ENCODE measurements around the gene PRSS8. TPM values are rescaled to one million over a fixed set of nuclear protein-coding genes. Genes with fewer than 3 reads are reported as not detected.

Gene PRSS8
- total RNA-seq, 1 donor from 2014 or later: 146 TPM

DNA sequence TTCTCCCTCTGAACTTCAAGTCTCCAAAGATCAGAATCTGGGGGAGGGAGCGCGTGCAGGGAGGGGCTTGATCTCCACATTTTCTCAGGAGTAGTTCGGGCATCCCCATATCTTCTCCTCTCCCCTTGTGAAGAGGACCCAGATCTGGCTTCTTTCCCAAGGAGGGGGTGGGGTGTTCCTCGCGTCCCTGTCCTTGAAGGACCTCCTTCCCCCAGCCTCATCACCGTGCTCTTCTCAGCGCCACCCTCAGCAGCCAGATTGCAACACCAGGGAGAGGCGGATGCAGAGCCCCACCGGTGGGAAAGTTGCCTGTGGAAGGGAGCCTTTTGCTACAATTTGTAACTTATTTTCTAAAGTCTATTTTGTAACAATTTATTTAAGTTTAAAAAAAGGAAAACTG, 52.4 kb downstream of the PRSS8 start:
- TF ChIP-seq, protein P1, sequence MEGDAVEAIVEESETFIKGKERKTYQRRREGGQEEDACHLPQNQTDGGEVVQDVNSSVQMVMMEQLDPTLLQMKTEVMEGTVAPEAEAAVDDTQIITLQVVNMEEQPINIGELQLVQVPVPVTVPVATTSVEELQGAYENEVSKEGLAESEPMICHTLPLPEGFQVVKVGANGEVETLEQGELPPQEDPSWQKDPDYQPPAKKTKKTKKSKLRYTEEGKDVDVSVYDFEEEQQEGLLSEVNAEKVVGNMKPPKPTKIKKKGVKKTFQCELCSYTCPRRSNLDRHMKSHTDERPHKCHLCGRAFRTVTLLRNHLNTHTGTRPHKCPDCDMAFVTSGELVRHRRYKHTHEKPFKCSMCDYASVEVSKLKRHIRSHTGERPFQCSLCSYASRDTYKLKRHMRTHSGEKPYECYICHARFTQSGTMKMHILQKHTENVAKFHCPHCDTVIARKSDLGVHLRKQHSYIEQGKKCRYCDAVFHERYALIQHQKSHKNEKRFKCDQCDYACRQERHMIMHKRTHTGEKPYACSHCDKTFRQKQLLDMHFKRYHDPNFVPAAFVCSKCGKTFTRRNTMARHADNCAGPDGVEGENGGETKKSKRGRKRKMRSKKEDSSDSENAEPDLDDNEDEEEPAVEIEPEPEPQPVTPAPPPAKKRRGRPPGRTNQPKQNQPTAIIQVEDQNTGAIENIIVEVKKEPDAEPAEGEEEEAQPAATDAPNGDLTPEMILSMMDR (IDR thresholded peaks at IDR 0.05; ENCODE audit: insufficient read depth, low read length, poor library complexity, severe bottlenecking): no peak
- Histone ChIP-seq H3K36me3 (ENCODE audit: control insufficient read depth, insufficient read depth, low read length) (peaks cover 3% of the 10 kb centered on the region), H3K4me3 (ENCODE audit: low read depth, low read length) (no peak overlapping the region), H3K27me3 (ENCODE audit: control insufficient read depth, insufficient read depth, low read length) (no peaks in the 10 kb centered on the region)
- DNase-seq (ENCODE audit: low read depth): no peak

DNA sequence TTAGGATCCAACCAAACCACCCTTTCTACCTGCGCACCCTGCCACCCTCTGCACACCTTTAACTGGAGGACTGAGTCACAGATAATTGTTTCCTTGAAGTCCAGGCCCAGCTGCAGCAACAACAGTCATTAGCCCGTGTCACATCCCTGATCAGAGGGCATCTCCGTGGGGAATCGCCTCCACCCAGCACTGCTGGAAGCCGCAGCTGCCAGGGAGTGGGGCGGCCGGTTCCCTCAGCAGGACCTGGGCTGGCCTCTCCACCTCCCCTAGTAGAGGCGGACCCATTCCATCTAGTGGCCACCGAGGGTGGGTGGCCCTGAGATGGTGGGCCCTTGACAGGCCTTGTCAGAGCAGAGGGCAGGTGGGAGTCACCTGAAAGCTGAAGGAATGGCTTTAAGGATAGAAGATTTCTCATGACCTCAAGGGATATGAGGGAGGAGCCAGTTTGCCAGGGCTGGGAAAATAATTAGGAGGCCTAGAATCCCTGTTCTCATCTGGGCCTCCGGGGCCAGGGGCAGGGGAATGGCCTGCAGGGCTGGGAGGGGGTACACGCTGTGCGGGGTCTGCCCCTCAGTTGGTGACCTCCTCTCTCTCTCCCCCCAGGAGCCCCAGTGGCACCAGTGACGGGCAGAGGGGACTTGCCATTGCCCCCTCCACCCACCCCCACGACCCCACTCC, 53.0 kb downstream of the PRSS8 start:
- TF ChIP-seq, protein P1 (IDR thresholded peaks at IDR 0.05; ENCODE audit: insufficient read depth, low read length, poor library complexity, severe bottlenecking): no peak
- DNase-seq (ENCODE audit: low read depth): no peak
- Histone ChIP-seq H3K27me3 (ENCODE audit: control insufficient read depth, insufficient read depth, low read length) (no peaks in the 10 kb centered on the region), H3K4me3 (ENCODE audit: low read depth, low read length) (no peak overlapping the region), H3K36me3 (ENCODE audit: control insufficient read depth, insufficient read depth, low read length) (peaks cover 5% of the 10 kb centered on the region)

Other genes with a start within 250 kb of the PRSS8 start
- gene BCL7C, start 241.7 kb downstream of the PRSS8 start, total RNA-seq: 43.1 and 46.3 TPM in 2 replicates
- 1.4 and 2.1 TPM in 2 replicates for gene CTF1, start 239.1 kb downstream of the PRSS8 start, total RNA-seq
- gene FBXL19, start 212.2 kb downstream of the PRSS8 start, total RNA-seq: 36.4 and 37.9 TPM in 2 replicates
- 35.3 and 37.9 TPM in 2 replicates for gene ORAI3, start 186.7 kb downstream of the PRSS8 start, total RNA-seq
- gene SETD1A, start 178.0 kb downstream of the PRSS8 start, total RNA-seq: 7.2 TPM in 2 replicates
- 11.5 and 13.8 TPM in 2 replicates for gene HSD3B7, start 150.5 kb downstream of the PRSS8 start, total RNA-seq
- gene STX1B, start 125.1 kb downstream of the PRSS8 start, total RNA-seq: 0.07 and 0.29 TPM in 2 replicates
- 26.3 and 28.0 TPM in 2 replicates for gene STX4, start 102.2 kb downstream of the PRSS8 start, total RNA-seq
- gene ZNF668, start 61.5 kb downstream of the PRSS8 start, total RNA-seq: 23.1 and 27.8 TPM in 2 replicates
- gene ZNF646, start 61.3 kb downstream of the PRSS8 start, total RNA-seq: 17.8 and 19.0 TPM in 2 replicates
- gene PRSS53, start 46.8 kb downstream of the PRSS8 start, total RNA-seq: 1.6 and 2.1 TPM in 2 replicates
- gene VKORC1, start 40.9 kb downstream of the PRSS8 start, total RNA-seq: 123 and 139 TPM in 2 replicates
- 50.9 and 59.6 TPM in 2 replicates for gene BCKDK, start 27.3 kb downstream of the PRSS8 start, total RNA-seq
- gene KAT8, start 18.1 kb downstream of the PRSS8 start, total RNA-seq: 48.7 and 54.9 TPM in 2 replicates
- gene PRSS36, start 14.3 kb upstream of the PRSS8 start, total RNA-seq: 0.55 and 1.5 TPM in 2 replicates
- gene FUS, start 44.4 kb upstream of the PRSS8 start, total RNA-seq: 71.9 and 83.1 TPM in 2 replicates
- 38.5 and 38.6 TPM in 2 replicates for gene PYCARD, start 67.0 kb upstream of the PRSS8 start, total RNA-seq
- not detected in 2 replicates for gene TRIM72, start 78.4 kb upstream of the PRSS8 start, total RNA-seq
- not detected in 2 replicates for gene PYDC1, start 81.4 kb upstream of the PRSS8 start, total RNA-seq
- gene ITGAM, start 124.2 kb upstream of the PRSS8 start, total RNA-seq: 0.21 and 0.82 TPM in 2 replicates
- gene ITGAX, start 219.4 kb upstream of the PRSS8 start, total RNA-seq: 0.04 and 0.14 TPM in 2 replicates

All from kidney epithelial cell (primary cell).